HL-60/S4 treated with phorbol 12-myristate 13-acetate at 8.2 ng/mL for 4 days and 3 days (cell line): ENCODE measurements around the gene KRTAP10-3.
"Not testable (repeated sequence)": the region's sequence is repeated elsewhere in the genome, so short reads cannot be mapped to it uniquely, and the experiment has no call there.

Source experiments
- in situ Hi-C: fragments of 300-500 bp; cut with MboI; formaldehyde crosslinking; loops from 2 replicates; pipeline ENCODE4 v1.15.0; 2022; ENCODE audit warnings: low sequenced_read_pairs

Gene KRTAP10-3

GRCh38 chr21:44558695-44559094 is at the start of gene KRTAP10-3:
Gene KRTAP10-3, minus strand, starts transcription at chr21:44558795. Its CDS starts 80 bp downstream, at chr21:44558715.
- in situ Hi-C loops, result no loop called here

GRCh38 chr21:44606495-44606894 is 47.9 kb upstream of the KRTAP10-3 start:
- in situ Hi-C loops, result no loop called here

- in situ Hi-C loops, result no loop called here
Observed at GRCh38 chr21:44603911-44604310, 45.3 kb upstream of the KRTAP10-3 start.

GRCh38 chr21:44603109-44603875 is 44.7 kb upstream of the KRTAP10-3 start:
- in situ Hi-C loops, result no loop called here

GRCh38 chr21:44602463-44602850 is 43.9 kb upstream of the KRTAP10-3 start:
- in situ Hi-C loops, result no loop called here

GRCh38 chr21:44601596-44602462 is 43.2 kb upstream of the KRTAP10-3 start:
- in situ Hi-C loops, result no loop called here

GRCh38 chr21:44601091-44601490 is 42.5 kb upstream of the KRTAP10-3 start:
- in situ Hi-C loops, result not testable (repeated sequence)

- in situ Hi-C loops, result not testable (repeated sequence)
Observed at GRCh38 chr21:44600118-44600978, 41.8 kb upstream of the KRTAP10-3 start, which contains the start of gene KRTAP10-7. Gene KRTAP10-7, plus strand, starts transcription at chr21:44600597. Its CDS starts 25 bp downstream, at chr21:44600622.

- in situ Hi-C loops, result no loop called here
Observed at GRCh38 chr21:44599264-44600029, 40.9 kb upstream of the KRTAP10-3 start.

GRCh38 chr21:44598061-44598460 is 39.5 kb upstream of the KRTAP10-3 start:
- in situ Hi-C loops, result no loop called here

GRCh38 chr21:44596068-44596725 is 37.6 kb upstream of the KRTAP10-3 start:
- in situ Hi-C loops, result no loop called here

GRCh38 chr21:44595524-44595923 is 36.9 kb upstream of the KRTAP10-3 start:
- in situ Hi-C loops, result no loop called here

- in situ Hi-C loops, result no loop called here
Observed at GRCh38 chr21:44594406-44594916, 35.9 kb upstream of the KRTAP10-3 start.

- in situ Hi-C loops, result no loop called here
Observed at GRCh38 chr21:44593598-44594405, 35.2 kb upstream of the KRTAP10-3 start.

GRCh38 chr21:44592446-44593311 is 34.1 kb upstream of the KRTAP10-3 start, which contains the start of gene KRTAP10-6:
Gene KRTAP10-6, minus strand, starts transcription at chr21:44592505. Its CDS starts 21 bp downstream, at chr21:44592484.
- in situ Hi-C loops, result no loop called here

GRCh38 chr21:44591801-44592130 is 33.2 kb upstream of the KRTAP10-3 start:
- in situ Hi-C loops, result not testable (repeated sequence)
